GM21423 (cell line): Measurements from ENCODE around the gene MAN1A1.
"Not testable (repeated sequence)": the region's sequence is repeated elsewhere in the genome, so short reads cannot be mapped to it uniquely, and the experiment has no call there.

Source experiments
- ATAC-seq: cut with Tn5 transposase; IDR thresholded peaks from one replicate; pipeline ENCODE4 v1.9.1; 2021; ENCODE audit warnings: mild to moderate bottlenecking, moderate library complexity; ENCODE audit not compliant: unreplicated experiment

Gene MAN1A1

DNA sequence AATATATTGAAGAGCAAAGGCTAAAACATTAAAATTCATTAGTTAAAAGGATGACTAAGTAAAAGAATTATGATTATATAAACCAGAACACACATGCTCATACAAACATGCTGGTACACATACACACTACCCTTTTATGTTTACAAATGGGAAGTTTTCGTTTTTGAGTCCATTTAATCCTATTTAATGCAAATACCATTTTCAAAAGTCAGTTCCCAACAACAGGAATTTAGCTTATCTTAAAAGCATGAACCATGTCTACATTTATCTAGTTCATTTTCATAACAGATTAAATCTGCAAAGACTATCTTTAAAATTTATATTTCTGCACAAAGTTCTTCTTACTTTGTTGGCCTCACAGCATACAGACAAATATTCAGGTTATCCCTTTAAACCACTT lies 42.5 kb downstream of the MAN1A1 start:
- no peak for ATAC-seq

DNA sequence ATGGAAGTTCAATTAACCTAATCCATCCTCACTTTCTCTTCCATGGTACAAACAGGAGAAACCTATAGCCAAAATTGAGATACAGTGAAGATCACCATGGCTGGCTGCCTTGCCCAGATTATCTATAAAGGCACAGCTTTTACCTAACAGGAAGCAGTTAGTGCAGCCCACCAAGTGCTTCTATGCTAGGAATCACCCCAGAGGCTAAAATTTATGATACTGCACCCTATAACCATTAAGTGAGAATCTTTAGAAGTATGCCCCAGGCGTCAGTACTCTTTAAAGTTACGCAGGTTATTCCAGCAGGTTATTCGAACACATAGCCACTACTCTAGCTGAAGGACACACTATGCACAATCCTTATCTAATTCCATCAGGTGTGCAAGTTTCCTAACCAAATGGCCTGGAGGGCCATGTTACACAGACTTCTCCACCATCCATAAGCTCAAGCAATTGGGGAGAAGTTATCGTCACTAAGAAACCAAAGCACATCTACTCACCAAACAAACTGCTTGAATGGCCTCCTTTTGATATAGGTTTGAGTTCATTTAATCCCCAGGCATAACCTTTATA lies 43.1 kb downstream of the MAN1A1 start:
- ATAC-seq: no peak

DNA sequence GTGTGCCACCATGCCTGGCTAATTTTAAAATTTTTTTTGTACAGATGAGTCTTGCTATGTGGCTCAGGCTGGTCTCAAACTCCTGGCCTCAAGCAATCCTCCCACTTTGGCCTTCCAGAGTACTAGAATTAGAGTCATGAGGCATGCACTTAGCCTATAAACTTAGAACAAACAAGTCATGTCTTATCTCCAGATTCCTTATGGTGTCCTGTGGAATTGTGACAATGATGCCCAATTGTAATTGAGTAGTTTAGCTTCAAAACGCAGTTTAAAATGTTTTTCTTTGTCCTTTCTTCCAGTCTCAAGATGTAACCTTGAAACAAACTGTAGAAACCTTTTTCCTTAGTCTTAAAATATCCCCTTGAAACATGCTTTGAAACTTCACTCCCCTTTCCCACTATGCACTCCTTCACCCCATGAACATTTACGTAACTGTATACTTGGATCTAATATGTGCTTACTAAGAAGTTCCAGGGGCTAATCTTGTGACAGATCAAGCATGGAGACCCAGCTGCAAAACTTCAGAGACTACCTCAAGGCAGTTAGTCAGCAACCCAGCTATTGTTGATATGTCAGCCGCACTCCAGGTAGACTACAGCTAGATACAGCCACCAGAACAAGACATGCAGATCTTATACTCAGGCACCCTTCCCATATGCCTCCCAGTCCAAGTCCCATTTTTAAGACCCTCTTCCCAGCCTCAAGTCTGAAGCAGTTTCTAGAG lies 46.2 kb downstream of the MAN1A1 start:
- no peak for ATAC-seq

DNA sequence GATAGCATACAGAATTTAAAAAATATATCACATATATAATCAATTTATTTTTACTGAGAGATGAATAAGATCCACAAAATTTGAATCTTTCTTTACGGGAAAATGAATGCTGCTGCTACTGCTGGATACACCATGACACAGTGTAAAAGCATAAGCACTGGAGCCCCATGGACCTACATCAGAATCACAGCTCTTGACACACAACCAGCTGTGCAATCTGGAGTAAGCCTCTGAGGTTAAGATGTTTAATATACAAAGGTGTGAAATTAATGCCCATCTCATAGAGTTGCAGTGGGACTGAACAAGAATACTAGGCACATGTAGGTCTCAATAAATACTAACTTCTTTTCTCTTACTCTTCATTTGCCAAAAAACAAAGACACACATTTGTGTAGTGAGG lies 48.1 kb downstream of the MAN1A1 start:
- ATAC-seq: no peak

DNA sequence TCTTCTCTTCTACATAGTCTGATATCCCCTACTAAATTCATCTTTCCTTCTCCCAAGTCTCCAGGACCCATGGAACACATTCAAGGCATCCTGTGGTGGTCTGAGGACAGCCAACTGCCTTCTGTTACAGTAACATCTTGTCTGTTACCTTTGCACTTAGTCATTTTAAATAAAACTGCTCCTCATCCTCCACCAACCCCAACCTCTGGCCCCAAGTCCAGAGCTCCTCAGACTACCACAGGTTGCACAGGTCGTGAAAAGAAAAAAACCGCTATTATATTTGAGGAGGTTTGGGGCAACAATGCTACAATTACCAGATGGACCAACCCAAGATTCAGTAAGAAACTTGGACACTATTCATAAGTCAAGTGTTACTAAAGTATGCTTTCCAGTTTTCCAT lies 49.9 kb downstream of the MAN1A1 start:
- ATAC-seq: no peak

DNA sequence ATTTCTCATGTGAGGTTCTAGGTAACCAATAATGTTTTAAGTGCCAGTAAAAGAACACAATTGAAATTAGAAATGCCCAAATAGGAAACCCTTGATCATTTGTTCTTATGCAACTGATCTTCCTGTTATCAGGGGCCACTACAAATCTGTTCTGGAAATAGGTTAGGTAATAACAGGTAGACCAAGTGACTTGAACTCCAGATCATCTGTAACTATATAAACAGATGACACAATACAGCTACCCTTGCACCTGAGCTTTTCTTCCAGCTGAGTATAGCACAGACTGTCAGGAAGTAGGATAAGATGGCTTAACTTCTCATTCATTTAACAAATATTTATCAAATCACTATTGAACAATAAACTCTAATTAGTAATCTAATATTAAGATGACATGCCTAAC lies 52.5 kb downstream of the MAN1A1 start:
- ATAC-seq: no peak

DNA sequence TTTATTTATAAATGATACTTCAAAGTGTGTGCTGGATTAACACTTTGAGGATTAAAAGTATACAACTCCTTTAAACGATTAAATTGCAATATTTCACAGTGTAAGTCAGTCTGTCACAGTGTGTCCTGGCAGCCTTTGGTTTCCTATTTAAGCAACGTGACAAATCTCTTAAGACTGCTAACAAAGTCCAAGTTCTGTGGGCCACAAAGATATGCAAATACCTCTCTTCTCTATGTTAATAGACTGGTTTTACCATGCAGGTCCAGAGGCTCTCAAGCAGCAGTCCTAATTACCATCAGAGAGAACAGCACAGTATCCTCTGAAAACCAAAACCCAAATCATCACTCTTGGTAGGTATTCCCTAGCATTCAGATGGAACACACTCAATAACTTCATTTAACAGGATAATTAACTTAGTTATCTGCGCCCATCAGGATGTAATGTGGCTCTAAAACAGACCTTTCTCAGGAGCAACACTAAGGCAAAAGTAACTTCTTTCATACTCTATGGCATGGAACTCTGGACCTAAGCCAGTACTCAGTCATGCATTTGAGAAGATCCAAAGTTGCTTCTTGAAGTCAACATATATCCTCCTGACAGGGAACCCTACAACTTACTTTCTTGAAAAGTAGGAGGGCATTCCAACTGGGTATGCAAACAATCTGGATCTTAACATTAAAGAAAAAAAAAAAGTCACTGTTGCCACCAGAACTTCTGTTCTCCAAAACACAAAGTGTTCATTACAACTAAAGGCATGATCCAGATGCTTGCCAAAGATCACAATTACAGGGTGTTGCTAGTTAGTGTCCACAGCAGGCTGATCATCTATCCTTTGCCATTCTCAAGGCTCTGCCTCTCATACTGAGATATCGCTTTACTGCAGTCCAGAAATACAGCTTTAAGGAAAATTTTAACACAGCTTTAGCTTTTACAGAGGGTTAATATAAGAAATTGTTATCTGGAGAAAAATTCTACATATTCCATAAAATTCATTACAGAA lies 53.2 kb downstream of the MAN1A1 start:
- no peak for ATAC-seq

DNA sequence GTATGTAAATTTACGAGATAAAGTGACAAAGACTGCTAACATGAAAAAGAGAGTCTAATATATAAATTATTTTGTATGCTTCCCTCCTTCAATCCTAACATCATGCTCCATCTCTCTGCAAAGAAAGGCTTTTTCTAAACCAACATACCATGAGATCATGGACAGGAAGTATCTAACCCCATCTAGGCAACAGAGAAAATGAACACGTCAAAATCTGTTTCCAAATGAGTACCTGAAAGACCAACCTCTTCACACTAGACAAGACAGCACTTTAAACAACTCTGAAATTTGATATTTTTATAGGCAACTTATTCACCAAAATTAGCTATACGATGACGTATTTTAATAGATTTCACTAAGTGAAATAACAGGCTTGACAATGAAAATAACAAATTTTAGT lies 54.6 kb downstream of the MAN1A1 start:
- peak; percentile 71 for ATAC-seq

DNA sequence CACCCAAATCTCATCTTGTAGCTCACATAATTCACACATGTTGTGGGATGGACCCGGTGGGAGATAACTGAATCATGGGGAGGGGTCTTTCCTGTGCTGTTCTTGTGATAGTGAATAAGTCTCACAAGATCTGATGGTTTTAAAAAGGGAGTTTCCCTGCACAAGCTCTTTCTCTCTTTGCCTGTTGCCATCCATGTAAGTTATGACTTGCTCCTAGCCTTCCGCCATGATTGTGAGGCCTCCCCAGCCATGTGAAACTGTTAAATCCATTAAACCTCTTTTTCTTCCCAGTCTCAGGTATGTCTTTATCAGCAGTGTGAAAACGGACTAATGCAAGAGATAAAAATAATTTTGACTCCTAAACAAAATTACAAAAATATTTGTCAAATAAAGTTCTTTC lies 58.5 kb downstream of the MAN1A1 start:
- not testable (repeated sequence) for ATAC-seq

DNA sequence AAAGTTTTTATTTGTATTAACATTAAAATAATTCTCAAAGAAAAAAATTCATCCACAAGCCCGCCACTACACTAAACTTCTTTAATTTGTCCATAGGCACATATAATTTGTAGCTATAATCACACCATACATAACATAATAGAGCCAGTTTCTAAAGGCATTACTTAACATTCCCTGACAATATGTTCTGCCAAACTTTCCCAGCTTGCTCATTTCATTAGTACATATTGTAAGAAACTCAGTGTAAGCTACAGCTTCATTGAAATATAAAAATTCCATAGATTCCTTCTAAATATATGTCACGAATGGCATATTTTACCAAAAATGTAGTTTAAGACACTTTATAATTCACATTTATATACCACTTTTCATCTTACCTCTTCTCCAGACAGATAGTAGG lies 59.3 kb downstream of the MAN1A1 start:
- no peak for ATAC-seq

DNA sequence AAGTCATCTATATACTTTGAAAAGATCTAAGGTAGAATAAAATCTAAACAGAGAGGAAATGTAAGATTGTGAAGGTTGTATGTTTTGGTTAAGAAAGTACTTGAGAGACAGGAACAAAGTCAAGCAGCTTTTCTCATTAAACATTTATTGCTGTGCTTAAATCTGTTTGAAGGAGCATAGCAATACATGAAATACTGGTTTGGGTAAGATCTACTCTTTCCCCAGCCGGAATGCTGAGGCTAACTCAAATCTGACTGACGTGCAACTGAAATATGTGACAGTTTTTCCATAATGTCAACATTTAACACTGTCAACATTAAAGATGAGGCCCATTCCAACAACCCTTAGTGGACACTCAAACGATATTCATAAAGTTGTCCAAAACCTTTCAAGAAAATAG lies 59.9 kb downstream of the MAN1A1 start:
- ATAC-seq: no peak

DNA sequence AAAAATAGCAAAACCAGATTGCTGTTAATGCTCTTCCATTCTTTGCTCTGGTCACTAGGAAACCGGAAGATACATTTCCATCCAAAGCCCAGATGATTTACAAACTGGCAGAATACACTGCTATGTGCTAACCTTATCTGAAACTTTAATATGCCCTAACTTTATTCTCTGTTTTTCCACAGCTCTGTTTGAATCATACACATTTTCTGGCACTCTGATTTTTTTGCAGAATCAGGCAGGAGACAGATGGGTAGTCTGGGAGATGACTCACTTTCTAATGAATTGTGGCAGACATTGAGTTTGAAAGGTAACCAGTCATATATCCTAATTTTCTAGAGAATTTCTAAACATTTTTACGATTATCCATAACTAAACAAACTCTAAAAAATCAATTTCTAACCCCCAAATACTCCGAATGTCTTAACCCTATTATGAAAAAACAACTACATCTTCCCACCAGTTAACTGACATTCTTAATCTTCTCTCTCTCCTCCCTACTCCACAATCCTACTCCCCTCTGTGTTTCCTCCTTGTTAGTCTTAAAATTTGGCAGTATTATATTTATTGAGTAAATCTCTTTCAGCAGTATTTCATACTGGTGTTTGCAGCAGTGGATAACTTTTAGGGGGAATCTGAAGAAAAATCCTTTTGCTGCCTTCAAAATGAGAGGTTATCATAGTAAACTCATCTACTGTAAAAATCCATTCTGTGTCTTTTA lies 63.5 kb downstream of the MAN1A1 start:
- no peak for ATAC-seq

DNA sequence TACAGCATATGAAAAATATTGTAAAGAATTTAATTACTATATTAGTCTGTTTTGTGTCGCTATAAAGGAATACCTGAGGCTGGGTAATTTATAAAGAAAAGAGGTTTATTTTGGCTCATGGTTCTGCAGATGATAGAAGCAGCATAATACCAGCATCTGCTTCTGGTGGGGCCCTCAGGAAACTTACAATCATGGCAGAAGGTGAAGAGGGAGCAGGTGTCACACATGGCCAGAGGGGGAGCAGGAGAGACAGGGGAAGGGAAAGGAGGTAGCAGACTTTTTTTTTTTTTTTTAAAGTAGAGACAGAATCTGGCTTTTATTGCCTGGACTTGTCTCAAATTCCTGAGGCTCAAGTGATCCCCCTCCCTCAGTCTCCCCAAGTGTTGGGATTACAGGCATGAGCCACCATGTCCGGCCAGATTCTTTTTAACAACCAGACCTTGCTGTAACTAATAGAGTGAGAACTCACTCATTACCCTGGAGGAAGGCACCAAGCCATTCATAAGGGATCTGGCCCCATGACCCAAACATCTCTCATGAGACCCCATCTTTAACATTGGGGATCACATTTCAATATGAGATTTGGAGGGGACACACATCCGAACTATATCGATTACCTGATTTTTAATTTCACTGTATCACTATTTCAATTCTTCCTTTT lies 64.6 kb downstream of the MAN1A1 start:
- no peak for ATAC-seq

DNA sequence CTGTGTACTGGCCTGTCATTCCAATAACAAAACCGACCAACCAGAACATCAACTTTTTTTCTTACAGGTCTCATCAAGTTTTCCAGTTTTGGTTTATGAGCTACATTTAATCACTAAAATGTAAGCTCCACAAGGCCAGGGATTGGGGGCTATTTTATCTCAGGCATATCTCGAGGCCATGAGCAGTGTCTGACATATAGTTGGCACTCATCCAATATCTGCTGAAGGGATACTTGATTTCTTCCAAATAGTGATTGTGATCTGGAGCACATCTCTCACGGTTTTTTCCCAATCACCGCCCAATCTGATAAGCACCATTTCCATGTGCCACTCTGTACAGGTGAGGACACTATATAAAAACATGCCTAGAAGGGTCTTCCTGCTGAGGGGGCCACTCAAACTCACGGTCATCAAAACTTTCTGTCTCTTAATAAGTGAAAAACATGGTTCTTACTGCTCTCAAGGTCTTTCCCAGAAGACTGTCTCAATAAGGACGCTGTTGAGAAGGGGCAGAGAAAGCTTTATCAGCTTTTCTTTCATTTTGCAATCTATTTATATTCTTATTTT lies 65.5 kb downstream of the MAN1A1 start:
- no peak for ATAC-seq

DNA sequence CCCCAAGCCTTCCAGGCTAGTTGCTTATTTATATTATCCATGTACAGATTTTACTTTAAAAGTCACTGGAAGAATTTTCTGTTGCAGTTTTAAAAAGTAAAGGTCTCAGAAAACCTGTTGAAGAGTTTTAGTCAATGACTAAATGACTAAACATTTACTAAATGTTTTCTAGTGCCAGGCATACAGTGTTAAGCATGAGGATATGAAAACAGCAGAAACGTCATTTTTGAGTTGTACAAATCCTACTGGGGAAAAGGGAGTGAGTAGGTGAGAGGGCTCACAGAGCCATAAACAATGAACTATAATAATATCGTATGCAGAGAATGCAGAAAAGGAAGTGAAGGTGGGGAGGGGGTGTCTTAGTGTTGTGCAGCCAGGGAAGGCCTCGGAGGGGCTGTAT lies 66.3 kb downstream of the MAN1A1 start:
- no peak for ATAC-seq

DNA sequence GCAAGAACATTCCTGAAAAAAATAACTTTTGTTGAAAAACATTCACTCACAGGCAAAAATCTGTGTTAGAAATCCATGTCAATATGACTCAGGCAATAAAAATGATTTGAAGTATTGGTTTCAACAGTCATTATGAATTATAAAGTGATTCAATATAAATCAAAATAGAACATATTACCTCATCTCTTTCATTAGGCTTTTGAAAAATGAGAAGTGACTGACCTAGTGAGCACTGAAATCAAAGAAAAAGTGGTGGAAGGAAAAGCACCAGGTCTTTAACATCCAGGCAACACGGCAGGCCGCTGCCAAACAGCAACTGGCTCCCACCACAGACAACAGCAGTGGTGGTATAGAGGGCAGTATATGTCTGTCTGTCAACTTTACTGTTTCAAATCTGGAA lies 68.9 kb downstream of the MAN1A1 start:
- no peak for ATAC-seq

DNA sequence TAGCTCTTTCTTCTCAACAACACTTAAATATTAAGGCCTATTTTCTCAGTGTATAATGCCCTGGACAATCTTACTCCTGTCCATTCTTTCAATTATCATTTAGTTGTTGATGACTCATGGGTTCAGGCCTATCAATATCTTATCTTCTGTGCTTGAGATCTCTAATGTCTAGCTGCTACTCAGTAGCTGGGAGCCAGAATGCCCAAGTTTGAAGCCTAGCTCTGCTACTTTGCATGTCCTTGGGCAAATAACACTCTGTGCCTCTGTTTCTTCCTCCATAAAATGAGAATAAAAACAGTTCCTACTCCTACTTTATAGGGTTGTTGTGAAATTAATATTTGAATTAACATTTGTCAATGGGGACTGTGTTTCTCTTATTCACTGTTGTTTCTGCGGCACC lies 69.5 kb downstream of the MAN1A1 start:
- no peak for ATAC-seq

DNA sequence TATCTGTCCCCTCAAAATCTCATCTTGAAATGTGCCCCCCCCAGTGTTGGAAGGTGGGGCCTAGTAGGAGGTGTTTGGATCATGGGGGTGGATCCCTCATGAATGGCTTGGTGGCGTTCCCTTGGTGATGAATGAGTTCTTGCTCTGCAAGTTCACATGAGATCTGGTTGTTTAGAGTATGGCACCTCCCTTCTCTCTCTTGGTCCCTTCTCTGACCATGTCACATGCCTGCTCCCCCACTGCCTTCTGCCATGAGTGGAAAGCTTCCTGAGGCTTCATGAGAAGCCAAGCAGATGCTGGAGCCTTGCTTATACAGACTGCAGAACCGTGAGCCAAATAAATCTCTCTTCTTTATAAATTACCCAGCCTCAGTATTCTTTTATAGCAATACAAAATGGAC lies 70.9 kb downstream of the MAN1A1 start:
- ATAC-seq: no peak

DNA sequence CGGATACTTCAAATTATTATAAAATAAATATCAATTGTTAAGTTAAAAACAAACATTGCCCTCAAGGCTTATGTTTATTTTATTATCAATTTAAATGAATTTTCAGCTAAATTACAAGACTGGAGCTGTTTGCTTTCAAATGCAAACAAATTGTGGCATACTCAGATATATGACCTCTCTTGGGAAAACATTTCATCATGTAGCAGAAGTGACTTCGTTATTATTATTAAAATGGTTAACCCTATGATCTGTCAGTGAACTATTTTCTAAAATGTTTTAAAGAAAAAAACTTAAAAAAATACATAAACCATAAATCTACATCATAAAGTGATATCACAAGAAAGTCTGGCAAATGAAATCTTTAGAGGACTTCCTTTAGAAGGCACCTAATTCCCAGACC lies 72.5 kb downstream of the MAN1A1 start:
- no peak for ATAC-seq

DNA sequence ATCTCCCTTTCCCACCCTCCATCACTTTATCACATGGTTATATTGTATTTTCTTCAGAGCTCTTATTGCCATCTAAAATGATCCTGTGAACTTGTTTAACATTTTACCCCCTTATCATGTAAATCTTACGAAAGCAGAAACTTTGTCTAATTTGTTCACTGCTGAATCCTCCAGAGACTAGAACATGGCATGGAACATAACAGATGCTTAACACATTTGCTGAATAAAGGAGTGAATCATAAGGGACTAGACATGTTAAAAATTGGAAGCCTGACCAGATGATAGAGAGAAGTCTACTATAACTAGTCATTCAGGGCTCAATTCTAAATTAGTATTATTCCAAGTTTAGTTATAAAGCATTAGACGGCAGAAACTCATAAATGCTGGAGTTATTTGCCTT lies 73.3 kb downstream of the MAN1A1 start:
- ATAC-seq: no peak
